Measurements from ENCODE around the gene KCNJ4.

KCNJ4 gene

DNA sequence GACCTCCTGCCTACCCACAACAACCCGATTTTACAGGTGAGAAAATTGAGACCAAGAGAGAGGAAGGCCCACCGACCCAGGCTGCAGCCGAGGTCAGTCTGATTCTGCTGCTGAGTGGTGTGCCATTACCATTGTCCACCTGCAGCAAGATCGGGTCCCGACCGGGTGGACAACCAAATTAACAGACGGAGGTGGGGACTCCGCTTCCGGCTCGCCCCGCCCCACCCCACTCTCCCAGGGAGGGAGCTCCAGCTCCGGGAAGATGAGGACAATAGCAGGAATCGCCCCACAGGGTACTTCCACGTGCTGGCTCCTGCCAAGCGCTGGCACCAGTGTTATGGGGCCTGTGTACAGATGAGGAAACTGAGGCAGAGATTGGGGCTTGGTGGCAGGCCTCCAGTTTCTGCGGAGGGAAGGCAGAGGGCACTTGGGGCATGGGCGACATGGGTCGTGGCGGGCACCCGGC is 12.5 kb upstream of the KCNJ4 start:
- TF ChIP-seq CTCF (IDR thresholded peaks at IDR 0.05; ENCODE audit: low read depth, low read length): no peak
- no peak for DNase-seq (ENCODE audit: low read depth, low spot score)
- peak overlapping the region; percentile 41 for H3K4me3 ChIP-seq (ENCODE audit: low read depth, low read length)
- in situ Hi-C loops (cut with HindIII; ENCODE audit: low sequenced_read_pairs): no loop called here

DNA sequence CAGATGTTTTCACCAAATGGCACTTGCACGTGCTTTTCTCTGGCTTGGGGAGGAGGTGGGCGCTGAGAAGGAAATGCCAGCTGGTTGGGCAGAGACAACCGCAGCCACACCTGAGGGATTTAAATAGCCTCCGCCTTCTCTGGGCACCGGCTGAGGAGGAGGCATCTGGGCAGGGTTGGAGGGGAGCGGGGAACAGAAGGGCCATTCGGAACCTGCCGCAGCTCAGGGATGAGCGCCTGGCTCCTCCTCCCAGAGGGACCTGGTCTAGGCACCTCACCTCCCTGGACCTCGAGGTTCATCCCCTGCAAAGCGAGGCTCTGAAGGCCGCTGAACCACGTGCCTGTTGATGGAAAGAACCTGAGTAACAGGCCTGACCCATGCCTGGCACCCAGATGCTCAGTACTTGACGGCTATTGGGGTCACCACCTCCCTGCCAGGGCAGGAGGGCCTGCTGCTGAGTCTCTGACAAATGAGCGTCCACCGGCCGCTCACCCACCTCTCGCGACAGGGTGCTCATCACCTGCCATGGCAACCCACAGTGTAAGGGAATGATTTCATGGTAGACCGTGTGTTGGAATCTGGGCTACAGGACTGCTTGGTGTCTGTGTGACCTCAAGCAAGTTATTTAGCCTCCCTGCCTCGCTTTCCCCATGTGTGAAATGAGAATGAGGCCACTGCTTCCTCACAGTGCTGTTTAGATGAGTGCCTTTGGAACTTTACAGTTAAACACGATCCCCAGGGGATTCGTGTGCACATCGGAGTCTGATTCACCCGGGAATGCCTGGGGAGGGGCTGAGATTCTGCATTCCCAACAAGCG is 10.9 kb upstream of the KCNJ4 start:
- in situ Hi-C loops (cut with HindIII; ENCODE audit: low sequenced_read_pairs): no loop called here
- H3K4me3 ChIP-seq (ENCODE audit: low read depth, low read length): no peak overlapping the region
- DNase-seq (ENCODE audit: low read depth, low spot score): no peak
- TF ChIP-seq CTCF (IDR thresholded peaks at IDR 0.05; ENCODE audit: low read depth, low read length): no peak

GRCh38 chr22:38464992-38465672 is 10.1 kb upstream of the KCNJ4 start:
- TF ChIP-seq CTCF (IDR thresholded peaks at IDR 0.05; ENCODE audit: low read depth, low read length): no peak
- in situ Hi-C loops (cut with HindIII; ENCODE audit: low sequenced_read_pairs): no loop called here
- H3K4me3 ChIP-seq (ENCODE audit: low read depth, low read length): no peak overlapping the region
- no peak for DNase-seq (ENCODE audit: low read depth, low spot score)

DNA sequence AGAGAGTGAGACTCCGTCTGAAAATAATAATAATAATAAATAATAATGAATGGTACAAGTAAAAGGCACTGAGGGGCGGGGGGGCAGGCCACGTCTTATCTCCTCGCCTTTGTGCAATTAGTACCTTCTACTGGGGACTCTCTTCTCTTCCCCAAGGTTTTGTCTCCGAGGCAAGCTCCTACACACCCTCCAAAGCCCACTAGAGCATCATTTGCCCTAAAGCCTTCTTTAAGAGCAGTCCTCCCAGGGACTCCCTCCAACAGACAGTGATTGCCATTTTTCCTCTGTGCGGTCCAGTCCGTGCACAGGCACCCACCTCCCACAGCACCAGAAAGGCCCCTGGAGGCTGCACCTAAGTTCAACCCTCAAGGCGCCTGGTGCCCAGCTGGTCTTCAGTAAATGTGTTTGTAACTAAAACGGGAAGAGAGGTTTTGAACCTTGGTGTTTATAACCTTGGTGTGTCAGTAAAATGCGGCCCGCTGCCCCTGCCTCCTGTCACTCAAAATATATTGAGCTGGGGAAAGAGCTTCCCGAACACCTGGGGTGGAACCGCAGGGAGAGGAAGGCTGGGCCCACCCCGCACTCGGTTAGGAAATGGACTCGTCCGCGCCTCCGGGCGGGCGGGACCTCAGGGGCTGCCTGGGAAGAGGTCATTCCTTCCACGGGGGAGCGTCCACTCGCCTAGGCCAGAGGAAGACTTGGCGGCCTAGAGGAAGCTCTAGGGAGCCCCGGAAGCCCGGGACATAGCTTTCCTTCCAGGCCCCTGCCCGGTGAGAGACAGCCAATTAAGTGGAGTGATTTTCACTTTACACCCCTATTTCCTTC is 8.2 kb upstream of the KCNJ4 start:
- in situ Hi-C loops (cut with HindIII; ENCODE audit: low sequenced_read_pairs): no loop called here
- no peak overlapping the region for H3K4me3 ChIP-seq (ENCODE audit: low read depth, low read length)
- DNase-seq (ENCODE audit: low read depth, low spot score): no peak
- TF ChIP-seq CTCF (IDR thresholded peaks at IDR 0.05; ENCODE audit: low read depth, low read length): no peak

DNA sequence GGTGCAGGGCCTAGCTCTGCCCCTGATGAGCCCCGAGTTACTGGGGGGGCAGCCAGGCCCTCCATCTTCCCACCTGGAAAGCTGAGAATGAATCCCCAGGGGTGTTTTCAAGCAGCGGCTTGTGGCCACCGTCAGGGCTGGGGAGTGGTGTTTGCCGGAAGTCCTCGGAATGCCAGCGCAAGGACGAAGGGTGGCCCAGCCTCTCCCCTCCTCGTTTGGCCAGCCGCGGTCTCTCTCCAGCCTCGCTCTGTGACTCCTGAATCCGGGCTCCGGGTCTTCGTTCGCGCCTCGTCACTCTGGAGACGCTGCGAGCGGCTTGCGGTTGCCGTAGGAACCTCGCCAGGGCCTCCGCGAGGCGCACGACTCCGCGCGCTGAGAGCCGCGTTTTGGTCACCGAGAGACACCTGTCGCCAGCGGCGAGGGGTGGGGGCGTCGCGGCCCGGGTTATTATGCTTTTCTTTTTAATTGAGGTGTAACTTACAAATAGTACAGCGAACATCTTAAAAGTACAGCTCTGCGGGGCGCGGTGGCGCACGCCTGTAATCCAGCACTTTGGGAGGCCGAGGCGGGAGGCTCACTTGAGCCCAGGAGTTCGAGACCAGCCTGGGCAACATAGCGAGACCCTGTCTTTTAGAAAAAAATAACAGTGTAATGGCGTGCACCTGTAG is 6.5 kb upstream of the KCNJ4 start:
- DNase-seq (ENCODE audit: low read depth, low spot score): peak; percentile 82
- in situ Hi-C loops (cut with HindIII; ENCODE audit: low sequenced_read_pairs): no loop called here
- TF ChIP-seq CTCF (IDR thresholded peaks at IDR 0.05; ENCODE audit: low read depth, low read length): no peak
- no peak overlapping the region for H3K4me3 ChIP-seq (ENCODE audit: low read depth, low read length)

GRCh38 chr22:38461057-38461413 is 6.0 kb upstream of the KCNJ4 start:
- no peak for TF ChIP-seq CTCF (IDR thresholded peaks at IDR 0.05; ENCODE audit: low read depth, low read length)
- in situ Hi-C loops (cut with HindIII; ENCODE audit: low sequenced_read_pairs): no loop called here
- no peak overlapping the region for H3K4me3 ChIP-seq (ENCODE audit: low read depth, low read length)
- DNase-seq (ENCODE audit: low read depth, low spot score): no peak
